Activated CD8-positive, alpha-beta T cell treated with anti-CD3 and anti-CD28 coated beads for 36 hours (primary cell): ENCODE data around the gene C19orf44. TPM values are rescaled to one million over a fixed set of nuclear protein-coding genes. Genes with fewer than 3 reads are reported as not detected.

Experiments
- ATAC-seq: fragments of 200-7000 bp; cut with Tn5 transposase; one replicate; pipeline ENCODE4 v1.10.0; 2021; ENCODE audit warnings: mild to moderate bottlenecking, moderate library complexity
- CTCF ChIA-PET: fragments of 350-600 bp; sonication (Branson Sonifier 250); formaldehyde crosslinking; loops from one replicate; lab custom pipeline; 2021; ENCODE audit warnings: antibody characterized with exemption; lab: Charles Lee
- POLR2A ChIA-PET: fragments of 350-600 bp; sonication (Branson Sonifier 250); formaldehyde crosslinking; loops from one replicate; lab custom pipeline; 2021; ENCODE audit warnings: antibody characterized with exemption; lab: Charles Lee
- DNase-seq: peaks from one replicate; pipeline ENCODE4 v3.0.0-alpha.2; 2020
- H3K27ac Mint-ChIP-seq: one replicate; pipeline ENCODE4 v1.8.0; 2021; ENCODE audit warnings: mild to moderate bottlenecking, mixed read lengths
- H3K27me3 Mint-ChIP-seq: one replicate; pipeline ENCODE4 v1.8.0; 2021; ENCODE audit warnings: mixed read lengths
- H3K36me3 Mint-ChIP-seq: one replicate; pipeline ENCODE4 v1.8.0; 2021; ENCODE audit warnings: low read depth, mixed read lengths
- H3K4me1 Mint-ChIP-seq: one replicate; pipeline ENCODE4 v1.8.0; 2021; ENCODE audit warnings: low read depth, mixed read lengths
- H3K4me3 Mint-ChIP-seq: one replicate; pipeline ENCODE4 v1.8.0; 2021; ENCODE audit warnings: mild to moderate bottlenecking, moderate library complexity, mixed read lengths
- H3K9me3 Mint-ChIP-seq: one replicate; pipeline ENCODE4 v1.8.0; 2021; ENCODE audit warnings: mixed read lengths
- CTCF ChIP-seq: fragments of 200-600 bp; IDR thresholded peaks from one replicate; pipeline ENCODE4 v1.8.0; 2022; ENCODE audit warnings: antibody characterized with exemption, mild to moderate bottlenecking
- intact Hi-C: fragments of 100-400 bp; cut with micrococcal nuclease; formaldehyde crosslinking; loops from one replicate; pipeline ENCODE4 v1.10.0; 2022
- total RNA-seq, 2 experiments: library from RNA; stranded (reverse); gene quantifications; one replicate each; pipeline ENCODE4 v1.2.3, GENCODE V29; 2021

C19orf44 gene
- total RNA-seq, 2 experiments from 2014 or later: 1.9 to 2.3 TPM

- intact Hi-C loops: no loop called here
- Mint-ChIP-seq H3K4me3 (no peak overlapping the region), H3K9me3 (no peaks in the 10 kb centered on the region), H3K27ac (no peak overlapping the region), H3K36me3 (peaks cover 53% of the 10 kb centered on the region), H3K4me1 (no peaks in the 10 kb centered on the region), H3K27me3 (no peaks in the 10 kb centered on the region)
- ATAC-seq (peak; percentile 64), DNase-seq (peak; percentile 62)
- CTCF ChIA-PET: interaction anchor here (1.7 kb wide), 1 partner anchor 13 kb away, joined by 7 read pairs; no protein-coding TSS in a partner anchor
- peak; percentile 52 for TF ChIP-seq CTCF
- POLR2A ChIA-PET: interaction anchor here (0.6 to 1.5 kb wide), 5 partner anchors 11 to 102 kb away, joined by 3 to 4 read pairs (median 3); no protein-coding TSS in a partner anchor
Observed at GRCh38 chr19:16527971-16528521, 31.9 kb downstream of the C19orf44 start.

GRCh38 chr19:16529466-16530144 lies 33.4 kb downstream of the C19orf44 start:
- H3K9me3 Mint-ChIP-seq: no peaks in the 10 kb centered on the region
- CTCF ChIA-PET: interaction anchor here (0.6 kb wide), 1 partner anchor 14 kb away, joined by 3 read pairs; no protein-coding TSS in a partner anchor

GRCh38 chr19:16530540-16531379 lies 34.6 kb downstream of the C19orf44 start:
- no peak for ATAC-seq
- Mint-ChIP-seq H3K4me1 (no peaks in the 10 kb centered on the region), H3K27me3 (no peaks in the 10 kb centered on the region), H3K36me3 (peaks cover 54% of the 10 kb centered on the region), H3K9me3 (no peaks in the 10 kb centered on the region), H3K27ac (no peak overlapping the region), H3K4me3 (no peak overlapping the region)
- no peak for TF ChIP-seq CTCF
- intact Hi-C loops: no loop called here
- POLR2A ChIA-PET: interaction anchor here (0.7 to 1.3 kb wide), 2 partner anchors 9 to 31 kb away, joined by 3 read pairs; no protein-coding TSS in a partner anchor
- DNase-seq: no peak
- CTCF ChIA-PET: no interaction called here

More at GRCh38 chr19:16529466-16530144, 33.4 kb downstream of the C19orf44 start:
- ATAC-seq: no peak
- Mint-ChIP-seq H3K27ac (no peak overlapping the region), H3K4me3 (no peak overlapping the region), H3K4me1 (no peaks in the 10 kb centered on the region), H3K36me3 (peaks cover 50% of the 10 kb centered on the region), H3K27me3 (no peaks in the 10 kb centered on the region)
- no peak for DNase-seq
- intact Hi-C loops: no loop called here
- POLR2A ChIA-PET: interaction anchor here (1.3 to 1.4 kb wide), 3 partner anchors 9 to 12 kb away, joined by 3 read pairs; no protein-coding TSS in a partner anchor
- TF ChIP-seq CTCF: no peak

- H3K4me1 Mint-ChIP-seq: no peaks in the 10 kb centered on the region
- intact Hi-C loops: no loop called here
- no peak overlapping the region for H3K4me3 Mint-ChIP-seq
- ATAC-seq (no peak), DNase-seq (no peak)
- H3K27ac Mint-ChIP-seq: no peak overlapping the region
- H3K9me3 Mint-ChIP-seq: no peaks in the 10 kb centered on the region
- peaks cover 55% of the 10 kb centered on the region for H3K36me3 Mint-ChIP-seq
- ChIA-PET CTCF (no interaction called here), POLR2A (interaction anchor here (0.7 kb wide), 1 partner anchor 30 kb away, joined by 3 read pairs; no protein-coding TSS in a partner anchor)
- no peak for TF ChIP-seq CTCF
- no peaks in the 10 kb centered on the region for H3K27me3 Mint-ChIP-seq
Observed at GRCh38 chr19:16531380-16531669, 35.1 kb downstream of the C19orf44 start.
